OCI-LY3 (cell line): ENCODE data around the gene ATG7.

ENCODE experiments used
- H2AFZ ChIP-seq: fragments of 200-600, 300-600 bp; shearing (Covaris generic); 2 replicates; pipeline ENCODE4 v1.6.0; 2014; ENCODE audit warnings: antibody characterized with exemption, low read depth, low read length
- H3K27ac ChIP-seq: fragments of 200-600, 300-600 bp; sonication (generic); 2 replicates; pipeline ENCODE4 v1.5.1; 2014; ENCODE audit warnings: mild to moderate bottlenecking, low read length, moderate library complexity, mixed read lengths
- H3K27me3 ChIP-seq: fragments of 200-600, 300-600 bp; sonication (generic); 2 replicates; pipeline ENCODE4 v1.6.1; 2014; ENCODE audit warnings: low read depth, low read length, mixed read lengths
- H3K36me3 ChIP-seq: fragments of 200-600, 300-600 bp; sonication (generic); replicated peaks from 2 replicates; pipeline ENCODE3; 2014; ENCODE audit warnings: low read depth, low read length, mixed read lengths
- H3K4me1 ChIP-seq: fragments of 300-600, 200-600 bp; sonication (generic); 2 replicates; pipeline ENCODE4 v1.6.1; 2014; ENCODE audit warnings: low read length, mixed read lengths
- H3K4me2 ChIP-seq: fragments of 200-600, 300-600 bp; sonication (generic); 2 replicates; pipeline ENCODE4 v1.6.1; 2014; ENCODE audit warnings: low read length, mixed read lengths
- H3K4me3 ChIP-seq: fragments of 300-600, 200-600 bp; sonication (generic); 2 replicates; pipeline ENCODE4 v1.5.1; 2014; ENCODE audit warnings: antibody characterized with exemption, mild to moderate bottlenecking, low read length, moderate library complexity
- H3K79me2 ChIP-seq: fragments of 300-600, 200-600 bp; shearing (Covaris generic); 2 replicates; pipeline ENCODE4 v1.6.1; 2014; ENCODE audit warnings: mild to moderate bottlenecking, low read length, mixed read lengths
- H3K9ac ChIP-seq: fragments of 300-600, 200-600 bp; shearing (Covaris generic); 2 replicates; pipeline ENCODE4 v1.6.0; 2014; ENCODE audit warnings: mild to moderate bottlenecking, low read length, moderate library complexity
- H3K9me3 ChIP-seq: fragments of 200-600, 300-600 bp; shearing (Covaris generic); 2 replicates; pipeline ENCODE4 v1.6.1; 2014; ENCODE audit warnings: low read length, mixed read lengths; ENCODE audit not compliant: insufficient read depth
- H4K20me1 ChIP-seq: fragments of 200-600, 300-600 bp; sonication (generic); 2 replicates; pipeline ENCODE4 v1.6.1; 2016; ENCODE audit warnings: low read length, mixed read lengths; ENCODE audit not compliant: insufficient read depth
- CTCF ChIP-seq: fragments of 200-600, 300-600 bp; sonication (generic); IDR thresholded peaks from 2 replicates; pipeline ENCODE4 v1.5.1; 2014; ENCODE audit warnings: antibody characterized with exemption, low read length, low read depth
- EZH2phosphoT487 ChIP-seq: fragments of 200-600 bp; shearing (Covaris generic); IDR thresholded peaks from 2 replicates; pipeline ENCODE4 v1.6.1; 2018; ENCODE audit warnings: antibody characterized with exemption, mixed run types, low read depth

Gene ATG7

DNA sequence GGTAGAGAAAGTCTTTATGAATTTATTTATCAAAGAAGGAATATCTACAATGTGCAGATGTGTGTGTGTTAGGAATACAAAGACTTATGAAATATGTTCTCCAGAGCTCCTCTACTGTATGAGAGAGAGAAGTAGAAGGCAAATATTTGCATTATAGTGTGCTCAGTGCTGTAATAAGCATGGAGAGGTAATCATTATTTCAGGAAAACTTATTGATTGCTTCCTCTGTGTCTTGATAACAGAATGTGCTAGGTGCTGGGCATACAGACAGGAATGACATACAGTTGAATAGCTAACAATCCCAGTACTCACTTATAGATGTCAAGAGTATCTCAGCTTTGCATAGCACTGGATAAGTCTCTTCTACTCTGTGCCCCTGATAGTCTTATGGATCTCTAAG, 30.2 kb downstream of the ATG7 start:
- no peak overlapping the region for H2AFZ ChIP-seq

DNA sequence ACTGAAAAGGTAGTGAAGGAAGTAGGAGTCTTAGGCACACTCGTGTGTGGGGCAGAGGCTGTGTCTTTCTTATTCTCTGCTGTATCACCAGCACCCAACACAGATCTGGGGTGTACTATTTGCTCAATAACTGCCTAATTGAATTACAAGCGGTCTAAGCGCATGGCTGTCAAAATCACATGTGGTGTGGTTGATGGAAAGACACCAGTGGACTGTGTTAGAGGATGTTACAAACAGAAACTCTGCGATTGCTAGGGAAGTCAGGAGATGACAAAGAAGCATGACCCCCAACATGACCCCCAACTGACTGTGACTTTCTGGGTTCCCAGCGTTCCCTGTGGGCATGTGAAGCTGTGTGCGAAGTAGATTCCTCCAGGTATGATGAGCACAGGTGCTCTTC, 32.0 kb downstream of the ATG7 start:
- H3K27me3 ChIP-seq = no peaks in the 10 kb centered on the region
- H3K4me3 ChIP-seq = no peak overlapping the region
- TF ChIP-seq CTCF = no peak
- TF ChIP-seq EZH2phosphoT487 = no peak
- H3K4me1 ChIP-seq = no peaks in the 10 kb centered on the region
- no peak overlapping the region for H3K27ac ChIP-seq
- no peak overlapping the region for H3K9ac ChIP-seq
- no peak overlapping the region for H2AFZ ChIP-seq
- no peaks in the 10 kb centered on the region for H3K79me2 ChIP-seq
- peaks cover 26% of the 10 kb centered on the region for H3K36me3 ChIP-seq
- no peak overlapping the region for H3K4me2 ChIP-seq
- no peaks in the 10 kb centered on the region for H3K9me3 ChIP-seq
- no peaks in the 10 kb centered on the region for H4K20me1 ChIP-seq

More for the DNA sequence above, 30.2 kb downstream of the ATG7 start:
- Histone ChIP-seq H3K27me3 (no peaks in the 10 kb centered on the region), H3K9me3 (no peaks in the 10 kb centered on the region), H3K27ac (no peak overlapping the region), H3K4me2 (no peak overlapping the region), H3K9ac (no peak overlapping the region), H4K20me1 (no peaks in the 10 kb centered on the region), H3K4me1 (no peaks in the 10 kb centered on the region), H3K4me3 (no peak overlapping the region), H3K36me3 (peaks cover 15% of the 10 kb centered on the region), H3K79me2 (no peaks in the 10 kb centered on the region)
- TF ChIP-seq EZH2phosphoT487 = no peak
- no peak for TF ChIP-seq CTCF

GRCh38 chr3:11305509-11305908, 33.3 kb downstream of the ATG7 start:
- Histone ChIP-seq H2AFZ (no peak overlapping the region), H3K4me3 (no peak overlapping the region), H3K79me2 (no peaks in the 10 kb centered on the region), H3K4me2 (no peak overlapping the region), H3K27ac (no peak overlapping the region), H3K4me1 (no peaks in the 10 kb centered on the region), H3K27me3 (no peaks in the 10 kb centered on the region), H3K36me3 (peaks cover 23% of the 10 kb centered on the region), H3K9me3 (no peaks in the 10 kb centered on the region), H4K20me1 (no peaks in the 10 kb centered on the region), H3K9ac (no peak overlapping the region)
- TF ChIP-seq CTCF (no peak), EZH2phosphoT487 (no peak)

- Histone ChIP-seq H3K4me2 (no peak overlapping the region), H3K4me3 (no peak overlapping the region), H3K4me1 (no peaks in the 10 kb centered on the region), H3K9ac (no peak overlapping the region), H4K20me1 (no peaks in the 10 kb centered on the region), H2AFZ (no peak overlapping the region), H3K27ac (no peak overlapping the region), H3K79me2 (no peaks in the 10 kb centered on the region), H3K36me3 (peaks cover 17% of the 10 kb centered on the region), H3K27me3 (no peaks in the 10 kb centered on the region), H3K9me3 (no peaks in the 10 kb centered on the region)
- TF ChIP-seq EZH2phosphoT487 (no peak), CTCF (no peak)
Observed at GRCh38 chr3:11306817-11307589, 34.8 kb downstream of the ATG7 start.
